Kidney (tissue), 14 donors: Measurements from ENCODE around the gene SCAPER. TPM values are rescaled to one million over a fixed set of nuclear protein-coding genes. Genes with fewer than 3 reads are reported as not detected.

Source experiments
- DNase-seq, 5 donors: peaks; one replicate each; pipeline ENCODE4 v3.0.0-alpha.2; 2013 to 2020
- FAIRE-seq: peaks from 2 replicates; lab custom pipeline; 2012; peaks lifted over from hg19 to GRCh38; lab: Jason Lieb, UNC
- H3K27ac ChIP-seq, 2 donors: one replicate each; pipeline ENCODE4 v1.7.0; 2013; ENCODE audit warnings: low read depth in 2 of 2, low read length in 2 of 2, inconsistent platforms in 1 of 2
- H3K27me3 ChIP-seq: one replicate; pipeline ENCODE4 v1.7.1; 2013; ENCODE audit warnings: low read length, inconsistent platforms; ENCODE audit not compliant: control insufficient read depth, insufficient read depth
- H3K36me3 ChIP-seq, 3 donors: one replicate each; pipeline versions ENCODE4 v1.7.0 to v1.7.1; 2013; ENCODE audit warnings: low read length in 3 of 3, control low read depth in 1 of 3, inconsistent platforms in 1 of 3; ENCODE audit not compliant: insufficient read depth in 3 of 3, control insufficient read depth in 2 of 3
- H3K4me1 ChIP-seq, 3 donors: one replicate each; pipeline versions ENCODE4 v1.7.0 to v1.7.1; 2013; ENCODE audit warnings: low read length in 3 of 3, inconsistent platforms in 1 of 3, low read depth in 1 of 3; ENCODE audit not compliant: control insufficient read depth in 2 of 3, insufficient read depth in 2 of 3
- H3K4me3 ChIP-seq, 3 donors: one replicate each; pipeline versions ENCODE4 v1.7.0 to v1.8.1; 2013; ENCODE audit warnings: low read length in 3 of 3, control low read depth in 1 of 3, inconsistent platforms in 1 of 3
- H3K9ac ChIP-seq, 3 donors: one replicate each; pipeline versions ENCODE4 v1.7.0 to v1.7.1; 2013; ENCODE audit warnings: low read length in 3 of 3, control low read depth in 1 of 3, inconsistent platforms in 1 of 3
- H3K9me3 ChIP-seq, 3 donors: one replicate each; pipeline versions ENCODE4 v1.7.0 to v1.7.1; 2013; ENCODE audit warnings: low read length in 3 of 3, control low read depth in 1 of 3, inconsistent platforms in 1 of 3; ENCODE audit not compliant: control insufficient read depth in 2 of 3, insufficient read depth in 1 of 3
- intact Hi-C: fragments of 100-400 bp; cut with DNase I; formaldehyde crosslinking; loops from one replicate; pipeline ENCODE4 v1.11.1; 2022
- polyA plus RNA-seq: library from polyadenylated mRNA; stranded (reverse); fragments of 350-450 nt; fragmentation: Illumina TruSeq; extraction: RNeasy Lipid Tissue Mini Kit (QIAGEN cat#74804); gene quantifications from one replicate; pipeline ENCODE4 v1.2.3, GENCODE V29; 2014; ENCODE audit warnings: low read depth, low replicate concordance; ENCODE audit not compliant: insufficient read depth
- total RNA-seq: library from RNA; stranded (reverse); fragmentation: NEBNext Ultra II Directional; extraction: Animal tissue kit (Norgen Biotek cat#: 25700); gene quantifications from one replicate; pipeline ENCODE4 v1.2.1, GENCODE V29; 2021
- TF ChIP-seq, protein P1 (sequence below): IDR thresholded peaks from 3 replicates; pipeline ENCODE4 v1.5.1; 2012; ENCODE audit warnings: mild to moderate bottlenecking, moderate library complexity, borderline replicate concordance; ENCODE audit not compliant: insufficient read depth; ENCODE audit errors: extremely low read depth
- donor health status: control.
- donor health status: control.
- donor health status: control.
- donor health status: control.
- donor health status: control.
- donor health status: DM: yes; HTN: yes; CAD: no.
- donor health status: Normal renal cell carcinoma (clear cell type).

SCAPER gene
- total and polyA plus RNA-seq, 2 donors from 2014 or later, result 11.6 to 39.4 TPM

- FAIRE-seq (no peak), DNase-seq (peak in 2 of 5 donors; percentile 48 to 53)
- Histone ChIP-seq H3K9me3 (peaks cover 0 to 12% (median 0%) of the 10 kb centered on the region in 3 donors), H3K4me1 (no peaks in the 10 kb centered on the region), H3K27ac (no peak overlapping the region), H3K4me3 (no peak overlapping the region), H3K9ac (no peak overlapping the region), H3K27me3 (no peaks in the 10 kb centered on the region), H3K36me3 (peaks cover 0 to 5% (median 0%) of the 10 kb centered on the region in 3 donors)
- TF ChIP-seq, protein P1, sequence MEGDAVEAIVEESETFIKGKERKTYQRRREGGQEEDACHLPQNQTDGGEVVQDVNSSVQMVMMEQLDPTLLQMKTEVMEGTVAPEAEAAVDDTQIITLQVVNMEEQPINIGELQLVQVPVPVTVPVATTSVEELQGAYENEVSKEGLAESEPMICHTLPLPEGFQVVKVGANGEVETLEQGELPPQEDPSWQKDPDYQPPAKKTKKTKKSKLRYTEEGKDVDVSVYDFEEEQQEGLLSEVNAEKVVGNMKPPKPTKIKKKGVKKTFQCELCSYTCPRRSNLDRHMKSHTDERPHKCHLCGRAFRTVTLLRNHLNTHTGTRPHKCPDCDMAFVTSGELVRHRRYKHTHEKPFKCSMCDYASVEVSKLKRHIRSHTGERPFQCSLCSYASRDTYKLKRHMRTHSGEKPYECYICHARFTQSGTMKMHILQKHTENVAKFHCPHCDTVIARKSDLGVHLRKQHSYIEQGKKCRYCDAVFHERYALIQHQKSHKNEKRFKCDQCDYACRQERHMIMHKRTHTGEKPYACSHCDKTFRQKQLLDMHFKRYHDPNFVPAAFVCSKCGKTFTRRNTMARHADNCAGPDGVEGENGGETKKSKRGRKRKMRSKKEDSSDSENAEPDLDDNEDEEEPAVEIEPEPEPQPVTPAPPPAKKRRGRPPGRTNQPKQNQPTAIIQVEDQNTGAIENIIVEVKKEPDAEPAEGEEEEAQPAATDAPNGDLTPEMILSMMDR, result no peak
- intact Hi-C loops, result no loop called here
Observed at GRCh38 chr15:76585576-76585897, 319.6 kb downstream of the SCAPER start.

- no peak overlapping the region for H3K27ac ChIP-seq
- DNase-seq (no peak), FAIRE-seq (no peak)
- H3K4me1 ChIP-seq, result no peaks in the 10 kb centered on the region
- peaks cover 0 to 5% (median 0%) of the 10 kb centered on the region in 3 donors for H3K36me3 ChIP-seq
- H3K4me3 ChIP-seq, result no peak overlapping the region
- TF ChIP-seq, protein P1, result no peak
- intact Hi-C loops, result no loop called here
- no peak overlapping the region for H3K9ac ChIP-seq
- H3K9me3 ChIP-seq, result peaks cover 0 to 12% (median 0%) of the 10 kb centered on the region in 3 donors
- H3K27me3 ChIP-seq, result no peaks in the 10 kb centered on the region
Observed at GRCh38 chr15:76584868-76585575, 320.1 kb downstream of the SCAPER start.

DNA sequence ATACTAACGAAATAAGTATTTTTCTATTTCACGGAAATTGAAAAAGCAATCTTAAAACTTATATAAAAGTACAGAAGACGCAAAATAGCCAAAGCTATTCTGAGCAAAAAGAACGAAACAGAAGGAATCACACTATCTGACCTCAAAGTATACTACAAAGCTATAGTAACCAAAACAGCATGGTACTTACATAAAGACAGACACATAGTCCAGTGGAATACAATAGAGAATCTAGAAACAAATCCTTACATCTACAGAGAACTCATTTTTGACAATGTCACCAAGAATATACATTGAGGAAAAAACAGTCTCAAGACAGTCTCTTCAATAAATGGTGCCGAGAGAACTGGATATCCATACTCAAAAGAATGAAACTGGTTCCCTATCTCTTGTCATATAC lies 322.6 kb downstream of the SCAPER start:
- intact Hi-C loops, result no loop called here
- no peak overlapping the region for H3K9ac ChIP-seq
- H3K4me1 ChIP-seq, result no peaks in the 10 kb centered on the region
- no peaks in the 10 kb centered on the region for H3K36me3 ChIP-seq
- no peak overlapping the region for H3K27ac ChIP-seq
- TF ChIP-seq, protein P1, result no peak
- DNase-seq (no peak), FAIRE-seq (no peak)
- peaks cover 0 to 12% (median 0%) of the 10 kb centered on the region in 3 donors for H3K9me3 ChIP-seq
- no peak overlapping the region for H3K4me3 ChIP-seq
- no peaks in the 10 kb centered on the region for H3K27me3 ChIP-seq
